GM19463 (cell line): Measurements from ENCODE around the gene CREBBP.

ENCODE experiments used
- ATAC-seq: cut with Tn5 transposase; IDR thresholded peaks from one replicate; pipeline ENCODE4 v1.9.1; 2021; ENCODE audit warnings: mild to moderate bottlenecking, moderate library complexity; ENCODE audit not compliant: unreplicated experiment

CREBBP gene

DNA sequence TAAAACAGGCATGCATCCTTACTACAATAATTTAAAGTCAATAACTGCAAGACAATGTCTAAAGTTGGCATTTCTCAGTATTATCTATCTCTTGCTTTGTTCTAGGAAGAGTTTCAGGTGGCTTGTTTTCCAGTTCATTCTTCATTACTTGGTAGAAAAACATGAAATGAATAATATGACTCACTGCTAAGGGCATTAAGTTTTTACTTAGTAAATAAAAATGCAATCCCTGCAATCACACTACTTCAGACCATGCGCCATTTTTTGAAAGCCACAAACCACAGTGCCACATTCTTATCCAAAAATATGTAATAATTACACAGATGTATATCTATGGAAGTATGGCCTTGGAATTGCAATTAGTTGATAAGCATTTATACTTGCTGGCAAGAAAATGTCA lies 55.4 kb downstream of the CREBBP start:
- ATAC-seq = no peak

DNA sequence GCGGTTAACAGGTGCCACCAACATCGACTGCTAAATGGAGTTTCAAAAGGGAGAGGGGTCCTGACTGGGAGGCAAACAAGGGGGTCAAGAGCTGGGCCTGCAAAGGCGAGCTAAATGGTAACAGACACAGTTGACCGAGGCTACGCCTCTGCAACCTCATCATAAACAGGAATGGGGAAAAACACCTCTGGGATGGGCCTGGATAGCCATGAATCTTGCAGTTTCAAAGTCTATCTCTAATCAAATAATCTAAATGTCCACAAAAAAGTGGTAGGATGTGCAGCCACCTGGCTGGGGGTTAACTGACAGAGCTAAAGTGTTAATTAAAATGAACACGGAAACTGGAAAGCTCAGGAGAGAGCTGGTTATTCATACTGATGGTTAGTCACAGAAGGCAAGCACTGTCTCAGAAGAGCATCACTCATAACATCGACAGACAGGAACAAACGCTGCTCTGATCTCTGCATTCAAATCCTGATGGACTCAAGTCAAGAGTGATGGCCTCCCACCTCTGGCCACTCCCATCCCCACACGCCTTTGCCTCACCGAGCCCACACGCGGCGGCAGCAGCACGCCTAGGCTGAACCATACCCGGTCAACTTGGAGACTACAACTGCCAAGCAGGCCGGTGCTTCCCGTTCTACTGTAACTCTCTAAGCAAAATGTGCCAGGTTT lies 56.3 kb downstream of the CREBBP start:
- no peak for ATAC-seq

DNA sequence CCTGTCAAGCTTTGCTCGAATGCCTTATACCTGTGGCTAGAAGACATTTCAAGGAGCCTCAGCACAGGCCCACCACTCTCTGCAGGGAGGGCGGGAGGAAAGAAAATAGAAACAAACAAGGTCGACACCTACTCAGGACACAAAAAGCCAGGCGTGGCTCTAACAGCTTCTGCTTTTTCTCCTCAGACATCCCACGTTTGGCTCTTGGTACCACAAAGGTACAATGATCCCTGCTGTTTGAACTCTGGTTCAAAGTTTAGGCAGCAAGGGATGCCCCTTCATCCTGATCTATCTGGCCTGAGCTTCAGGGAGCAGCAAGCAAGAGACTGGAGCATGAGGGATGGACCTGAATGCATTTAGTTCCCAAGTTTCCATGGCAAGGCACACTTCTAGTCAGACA lies 57.1 kb downstream of the CREBBP start:
- no peak for ATAC-seq

GRCh38 chr16:3822366-3823045 lies 58.0 kb downstream of the CREBBP start:
- ATAC-seq = no peak

- no peak for ATAC-seq
These were observed 59.3 kb downstream of the CREBBP start for GRCh38 chr16:3821184-3821583.

DNA sequence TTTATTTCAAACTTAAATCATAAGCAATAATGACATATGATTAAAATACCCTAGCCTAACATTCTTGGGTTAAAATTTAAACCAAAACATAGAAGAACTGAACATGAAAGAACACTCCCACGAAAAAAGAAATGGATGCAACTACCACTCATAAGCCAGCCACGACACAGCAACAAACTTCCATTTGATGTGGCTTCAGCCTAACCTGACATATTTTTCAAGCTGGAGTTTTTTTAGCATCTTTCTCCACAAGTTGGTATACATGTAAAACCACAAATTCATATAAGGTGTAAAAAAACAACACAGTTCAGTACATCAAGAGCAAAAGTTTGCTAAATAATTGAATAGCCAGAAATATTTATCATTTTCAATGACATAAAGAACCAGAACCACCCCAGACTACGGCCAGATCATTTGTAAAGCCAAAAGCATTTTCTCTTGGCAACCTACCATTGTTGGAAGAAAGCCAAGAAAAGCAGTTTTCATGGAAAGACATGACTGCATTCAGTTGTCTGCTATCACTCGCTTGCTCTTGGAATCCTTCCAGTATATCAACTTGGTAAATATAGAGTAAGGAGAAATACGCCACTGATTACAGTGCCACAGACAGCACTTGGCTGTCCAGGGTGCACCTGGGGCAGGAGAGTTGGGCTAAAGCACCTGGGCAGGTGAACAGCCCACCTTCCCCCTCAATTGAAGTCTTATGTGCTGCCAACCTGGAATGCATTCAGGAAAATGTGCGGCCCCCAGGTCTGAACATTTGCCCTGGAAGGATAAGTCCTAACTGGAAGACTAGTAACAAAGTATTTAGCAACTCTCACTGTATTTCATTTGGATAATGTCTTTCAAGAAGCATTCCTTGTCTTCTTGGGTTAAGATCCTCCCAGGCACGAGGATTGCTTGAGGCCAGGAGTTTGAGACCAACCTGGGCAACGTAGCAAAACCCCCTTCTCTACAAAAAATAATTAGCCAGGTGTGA lies 60.5 kb downstream of the CREBBP start:
- ATAC-seq = no peak

DNA sequence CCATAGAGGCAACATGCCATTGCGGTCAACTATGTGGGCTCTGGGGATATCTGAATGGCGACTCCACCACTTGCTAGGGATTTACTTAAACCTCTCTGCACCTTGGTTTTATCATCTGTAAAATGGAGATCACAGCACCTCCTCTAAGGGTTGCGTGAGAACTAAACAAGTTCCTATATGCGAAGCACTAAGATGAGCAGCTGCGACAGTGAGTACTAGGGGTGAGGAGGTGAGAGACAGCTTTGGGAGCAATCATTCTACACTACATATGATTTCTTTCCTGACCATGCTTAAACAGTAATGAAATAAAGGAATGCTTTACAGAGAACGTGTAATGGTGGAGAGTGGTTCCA lies 61.4 kb downstream of the CREBBP start:
- no peak for ATAC-seq

DNA sequence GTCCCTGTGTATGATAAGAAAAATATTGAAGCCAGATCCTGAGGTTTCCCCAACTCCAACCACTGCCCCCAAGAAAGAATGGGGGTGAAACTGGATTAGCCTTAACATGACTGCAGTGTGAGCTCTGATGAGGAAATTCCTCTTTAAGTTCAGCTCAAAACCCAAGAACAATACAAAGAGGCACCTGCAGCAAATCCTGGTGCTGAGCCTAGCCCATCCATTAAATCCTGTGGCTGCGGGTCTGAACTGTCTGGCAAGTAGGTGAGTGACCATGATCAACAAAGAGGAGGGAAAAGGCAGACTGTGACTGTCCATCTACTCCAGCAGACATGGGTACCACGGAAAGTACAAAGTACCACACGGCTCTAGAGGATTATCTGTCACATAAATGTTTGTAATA lies 64.2 kb downstream of the CREBBP start:
- ATAC-seq = no peak

GRCh38 chr16:3814755-3815154 lies 65.8 kb downstream of the CREBBP start:
- no peak for ATAC-seq

- ATAC-seq = no peak
These were observed 67.9 kb downstream of the CREBBP start for GRCh38 chr16:3812469-3813172.

DNA sequence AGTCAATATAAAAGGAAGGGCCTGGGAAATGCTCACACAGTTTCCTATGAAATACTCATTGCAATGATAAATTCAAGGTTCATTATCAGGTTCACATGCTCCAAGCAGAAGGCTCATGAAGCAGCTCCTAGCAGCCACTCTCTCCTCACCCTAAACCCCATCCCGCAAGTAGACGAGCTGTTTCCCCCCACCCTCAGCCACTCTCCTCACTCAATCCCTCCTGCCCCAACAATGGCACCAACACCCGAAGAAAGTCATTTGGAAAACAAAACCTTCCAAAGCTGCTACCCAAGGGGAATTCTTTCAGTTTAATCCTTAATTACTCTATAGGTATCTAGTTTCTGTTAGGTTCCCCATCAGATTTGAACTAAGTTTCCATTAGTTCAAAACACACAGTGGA lies 69.7 kb downstream of the CREBBP start:
- no peak for ATAC-seq

DNA sequence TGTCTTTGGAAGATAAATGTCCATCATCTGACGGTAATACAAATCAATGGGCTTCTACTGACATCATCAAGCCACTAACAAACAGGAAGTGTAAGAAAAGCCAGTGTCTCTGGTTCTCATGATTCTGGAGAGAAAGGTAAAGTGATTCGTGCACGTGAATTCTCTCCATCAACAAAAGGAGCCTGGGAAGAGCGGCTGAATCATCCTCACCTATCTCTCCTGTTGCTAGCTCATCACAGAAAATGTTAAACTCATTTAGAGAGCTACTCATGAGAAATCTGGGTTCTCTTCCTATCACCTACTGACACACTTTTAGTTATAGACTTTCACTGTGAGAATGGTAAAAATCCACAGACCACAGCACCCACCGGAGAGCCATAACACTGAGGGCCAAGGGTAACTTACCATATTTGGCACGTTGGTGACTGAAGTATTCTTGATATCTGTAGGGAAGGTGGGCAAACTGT lies 70.3 kb downstream of the CREBBP start:
- no peak for ATAC-seq

GRCh38 chr16:3808308-3809063 lies 72.0 kb downstream of the CREBBP start:
- no peak for ATAC-seq

GRCh38 chr16:3807425-3808123 lies 72.9 kb downstream of the CREBBP start:
- no peak for ATAC-seq

DNA sequence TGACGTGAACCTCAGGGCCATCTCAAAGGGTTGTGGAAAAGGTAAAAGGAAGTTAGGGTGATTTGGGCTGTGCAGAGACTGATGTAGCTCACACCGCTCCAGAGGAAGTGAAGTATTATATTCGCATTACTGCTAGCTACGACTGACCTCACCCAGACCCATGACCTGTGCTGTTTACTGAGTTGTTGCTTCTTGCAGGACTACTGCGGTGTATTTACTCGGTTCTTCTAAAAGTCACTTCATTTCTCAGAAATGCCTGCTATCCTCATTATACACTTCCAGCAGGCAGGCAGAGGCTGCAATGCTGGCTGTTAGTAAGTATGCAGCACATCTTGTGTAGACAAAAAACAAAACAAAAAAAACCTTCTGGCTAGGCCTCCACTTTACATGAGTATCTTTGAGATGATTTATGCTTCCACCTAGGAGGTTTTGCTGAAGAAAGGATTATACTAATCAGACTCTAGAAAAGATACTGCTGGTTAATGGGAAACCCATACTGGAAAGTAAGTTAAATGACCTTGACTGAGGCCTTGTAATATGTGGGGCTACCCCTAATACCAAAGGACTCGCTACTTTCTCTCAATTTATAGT lies 76.0 kb downstream of the CREBBP start:
- no peak for ATAC-seq

- no peak for ATAC-seq
These were observed 79.8 kb downstream of the CREBBP start for GRCh38 chr16:3800477-3801270.

- ATAC-seq = no peak
These were observed 80.5 kb downstream of the CREBBP start for GRCh38 chr16:3800019-3800418.

- ATAC-seq = no peak
These were observed 81.2 kb downstream of the CREBBP start for GRCh38 chr16:3799354-3799753.
